Measurements from ENCODE around the gene PLAAT5.
A peak's percentile ranks its signal among the peaks of the same experiment; 100 is the strongest.
"Not testable (repeated sequence)": the region's sequence is repeated elsewhere in the genome, so short reads cannot be mapped to it uniquely, and the experiment has no call there.

The PLAAT5 gene, protein sequence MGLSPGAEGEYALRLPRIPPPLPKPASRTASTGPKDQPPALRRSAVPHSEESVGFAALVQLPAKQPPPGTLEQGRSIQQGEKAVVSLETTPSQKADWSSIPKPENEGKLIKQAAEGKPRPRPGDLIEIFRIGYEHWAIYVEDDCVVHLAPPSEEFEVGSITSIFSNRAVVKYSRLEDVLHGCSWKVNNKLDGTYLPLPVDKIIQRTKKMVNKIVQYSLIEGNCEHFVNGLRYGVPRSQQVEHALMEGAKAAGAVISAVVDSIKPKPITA
- total RNA-seq: 0 reads per million in 2 donors

DNA sequence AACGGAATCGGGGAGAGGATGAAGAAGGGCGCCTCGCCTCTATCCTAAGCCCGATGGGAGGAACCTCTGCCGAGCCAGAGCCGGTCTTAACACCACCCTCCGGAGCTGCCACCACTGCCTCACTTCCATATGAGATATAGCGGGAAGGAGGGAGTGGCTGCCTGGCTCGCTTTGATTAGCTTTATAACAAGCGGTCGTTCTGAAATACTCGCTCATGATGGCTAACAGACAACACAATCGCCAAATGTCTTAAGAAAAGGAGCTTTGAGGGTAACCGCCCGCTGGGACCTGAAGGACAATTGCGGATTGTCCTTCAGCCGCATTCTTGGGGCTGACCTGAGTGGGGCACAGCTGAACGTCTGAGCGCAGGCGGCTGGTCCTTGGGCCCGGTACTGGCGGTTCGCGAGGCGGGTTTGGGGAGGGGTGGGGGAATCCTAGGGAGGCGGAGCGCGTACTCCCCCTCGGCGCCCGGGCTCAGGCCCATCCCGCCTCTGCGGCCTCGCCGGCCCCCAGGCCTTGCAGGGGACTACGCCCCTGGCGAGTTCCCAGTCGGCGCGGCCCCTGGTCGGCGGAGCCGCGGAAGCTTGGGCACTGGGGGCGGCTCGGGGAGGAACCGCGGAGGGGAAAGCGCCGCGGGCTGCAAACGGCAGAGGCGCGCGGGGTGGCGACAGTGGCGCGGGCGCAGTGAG is at the start of gene PLAAT5:
TSS of gene PLAAT5 (minus strand) at position 617 of the 689 bp plus-strand sequence. CDS start at position 484, 133 bp downstream.
- DNase-seq: peak; percentile 9

GRCh38 chr11:63537293-63538101 is 46.5 kb upstream of the PLAAT5 start:
- no peak for DNase-seq

GRCh38 chr11:63536669-63537292 is 45.8 kb upstream of the PLAAT5 start, which contains the start of gene PLAAT4:
PLAAT4 (plus strand) TSS chr11:63536808; CDS start chr11:63536869, 61 bp downstream.
- no peak for DNase-seq

DNA sequence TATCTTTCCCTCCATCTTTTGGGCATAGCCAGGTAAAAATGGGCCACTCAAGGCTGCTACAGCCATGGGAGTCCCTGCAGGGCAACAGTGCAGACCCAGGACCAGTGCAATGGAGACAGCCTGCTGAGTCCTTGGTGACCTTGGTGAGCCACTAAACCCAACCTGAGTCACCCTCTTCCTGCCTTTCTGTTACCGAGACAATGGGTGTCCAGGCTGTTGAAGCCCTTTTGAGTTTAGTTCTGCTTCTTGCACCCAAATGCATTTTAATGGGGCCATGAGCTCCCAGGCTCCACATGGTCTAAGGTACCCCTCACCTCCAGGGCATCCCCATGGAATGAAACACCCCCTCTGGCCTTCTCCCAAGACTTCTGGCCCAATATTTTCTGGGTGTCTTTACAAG is 44.8 kb upstream of the PLAAT5 start:
- no peak for DNase-seq

DNA sequence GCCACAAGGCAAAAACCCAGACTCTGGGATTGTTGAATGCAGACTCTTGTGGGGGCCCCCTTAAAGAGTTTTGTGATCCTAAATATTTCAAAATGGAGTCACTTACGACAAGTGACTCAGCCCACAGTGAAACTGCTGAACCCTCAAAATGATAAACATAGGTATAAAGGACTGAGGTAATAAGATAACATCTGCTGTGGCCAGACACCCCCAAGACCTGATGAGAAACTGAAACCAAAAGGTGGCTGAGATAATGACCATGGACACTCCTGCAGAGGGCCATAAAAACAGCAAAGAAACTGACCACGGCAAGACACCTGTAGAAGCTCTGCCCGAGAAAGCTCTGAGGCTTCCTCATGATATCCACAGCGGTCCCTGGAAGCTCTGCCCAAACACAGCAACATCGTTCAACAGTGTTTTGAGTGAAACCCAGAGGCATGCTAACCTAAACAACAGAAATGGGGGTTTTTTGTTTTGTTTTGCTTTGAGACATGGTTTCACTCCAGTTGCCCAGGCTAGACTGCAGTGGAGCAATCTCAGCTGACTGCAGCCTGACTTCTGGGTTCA is 44.0 kb upstream of the PLAAT5 start:
- no peak for DNase-seq

DNA sequence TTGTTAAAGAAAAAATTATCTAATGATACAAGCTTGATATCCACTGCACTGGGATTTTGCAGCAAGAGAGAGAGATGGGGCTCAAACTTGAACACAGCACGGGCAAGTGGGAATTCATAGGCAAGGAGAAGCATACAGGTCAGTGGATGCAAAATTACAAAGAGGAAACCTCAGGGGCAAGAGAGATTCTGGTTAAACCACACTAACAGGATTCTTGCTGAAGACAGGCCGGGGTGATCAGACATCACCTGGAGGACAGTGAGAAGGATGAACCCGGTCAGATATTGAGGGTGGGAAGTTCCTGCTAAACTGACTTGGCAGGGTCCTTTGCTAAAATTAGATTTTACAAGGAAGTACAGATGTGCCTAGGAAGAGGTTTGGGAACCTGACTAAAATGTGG is 43.1 kb upstream of the PLAAT5 start:
- DNase-seq: no peak

GRCh38 chr11:63532799-63533475 is 42.0 kb upstream of the PLAAT5 start:
- no peak for DNase-seq

DNA sequence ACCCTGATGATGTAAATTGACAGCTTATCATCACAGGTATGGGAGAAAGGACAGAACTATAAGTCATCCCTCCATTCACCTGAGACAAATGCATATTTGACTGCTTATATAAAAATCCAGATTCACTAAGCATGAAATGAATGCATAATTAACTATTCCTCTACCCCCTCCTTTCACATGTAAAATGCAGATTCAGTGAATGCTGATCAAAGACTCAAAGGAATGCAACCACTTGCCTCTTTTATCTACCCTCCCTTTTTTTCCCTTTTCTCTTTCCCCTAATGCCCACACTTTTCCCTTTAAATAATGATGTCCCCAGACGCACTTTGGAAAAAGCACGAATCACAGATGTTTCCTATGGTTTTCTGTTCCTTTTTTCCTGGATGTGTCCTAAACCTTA is 41.1 kb upstream of the PLAAT5 start:
- no peak for DNase-seq

- peak; percentile 40 for DNase-seq
Observed at GRCh38 chr11:63531074-63531792, 40.3 kb upstream of the PLAAT5 start.

DNA sequence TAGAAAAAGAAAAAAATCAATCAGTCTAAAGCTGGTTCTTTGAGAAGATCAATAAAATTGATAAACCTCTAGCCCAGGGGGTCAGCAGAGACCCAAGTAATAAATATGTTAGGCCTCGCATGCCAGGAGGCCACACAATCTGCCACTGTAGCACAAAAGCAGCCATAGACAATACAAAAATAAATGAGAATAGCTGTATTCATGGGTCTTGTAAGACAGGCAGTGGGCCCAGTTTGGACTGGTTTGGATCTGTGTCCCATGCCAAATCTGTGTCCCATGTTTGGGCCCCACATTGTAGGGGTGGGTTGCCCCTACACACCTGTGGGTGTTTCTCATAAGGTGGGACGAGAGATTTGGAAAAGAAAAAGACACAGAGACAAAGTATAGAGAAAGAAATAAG is 39.1 kb upstream of the PLAAT5 start:
- no peak for DNase-seq

- DNase-seq: not testable (repeated sequence)
Observed at GRCh38 chr11:63529373-63529772, 38.4 kb upstream of the PLAAT5 start.

DNA sequence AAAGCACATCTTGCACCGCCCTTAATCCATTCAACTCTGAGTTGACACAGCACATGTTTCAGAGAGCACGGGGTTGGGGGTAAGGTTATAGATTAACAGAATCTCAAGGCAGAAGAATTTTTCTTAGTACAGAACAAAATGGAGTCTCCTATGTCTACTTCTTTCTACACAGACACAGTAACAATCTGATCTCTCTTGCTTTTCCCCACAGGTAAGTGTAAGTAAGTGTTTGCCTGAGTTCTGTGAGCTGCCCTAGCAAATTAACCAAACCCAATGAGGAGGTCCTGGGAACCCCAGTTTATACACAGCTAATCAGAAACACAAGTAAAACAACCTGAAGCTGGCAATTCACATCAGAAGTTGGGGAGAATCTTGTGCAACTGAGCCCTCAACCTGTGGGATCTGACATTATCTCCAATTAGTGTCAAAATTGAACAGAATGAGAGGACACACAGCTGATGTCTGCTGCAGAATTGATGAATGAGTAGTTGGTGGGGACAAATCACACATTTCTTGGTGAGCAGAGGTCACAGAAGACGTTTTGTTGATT is 37.8 kb upstream of the PLAAT5 start:
- not testable (repeated sequence) for DNase-seq

GRCh38 chr11:63528156-63528555 is 37.2 kb upstream of the PLAAT5 start:
- DNase-seq: not testable (repeated sequence)

DNA sequence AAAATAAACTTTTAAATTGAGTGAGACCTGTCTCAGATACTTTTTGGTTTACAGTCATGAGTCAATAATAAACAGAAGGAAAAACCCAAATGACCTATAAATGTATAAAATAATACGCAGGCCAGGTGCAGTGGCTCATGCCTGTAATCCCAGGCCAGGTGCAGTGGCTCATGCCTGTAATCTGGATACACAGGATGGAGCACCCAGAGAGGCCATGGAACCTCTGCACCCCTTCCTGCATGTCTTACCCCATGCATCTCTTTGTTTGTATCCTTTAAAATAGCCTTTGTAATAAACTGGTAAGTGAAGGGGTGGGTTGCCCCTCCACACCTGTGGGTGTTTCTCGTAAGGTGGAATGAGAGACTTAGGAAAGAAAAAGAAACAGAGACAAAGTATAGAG is 36.7 kb upstream of the PLAAT5 start:
- DNase-seq: no peak

DNA sequence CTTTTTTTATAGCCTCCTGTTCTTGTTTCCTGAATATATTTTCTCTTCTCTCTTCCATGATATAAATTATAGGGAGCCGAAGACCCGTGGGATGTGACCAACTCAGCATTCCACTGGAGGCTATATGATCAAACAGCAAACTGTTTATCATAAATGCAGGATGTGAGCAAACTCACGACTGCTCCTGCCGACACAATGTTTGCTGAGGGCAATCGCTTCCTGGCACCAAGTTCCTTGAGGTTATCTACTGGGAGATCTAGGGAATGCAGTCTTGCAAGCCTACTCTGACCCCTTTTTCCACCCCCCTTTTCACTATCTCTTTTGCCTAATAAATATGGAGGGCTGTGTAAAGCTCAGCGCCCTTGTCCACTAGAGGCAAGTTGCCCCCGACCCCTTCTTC is 32.2 kb upstream of the PLAAT5 start:
- DNase-seq: no peak

- DNase-seq: no peak
Observed at GRCh38 chr11:63521896-63522295, 30.9 kb upstream of the PLAAT5 start.

DNA sequence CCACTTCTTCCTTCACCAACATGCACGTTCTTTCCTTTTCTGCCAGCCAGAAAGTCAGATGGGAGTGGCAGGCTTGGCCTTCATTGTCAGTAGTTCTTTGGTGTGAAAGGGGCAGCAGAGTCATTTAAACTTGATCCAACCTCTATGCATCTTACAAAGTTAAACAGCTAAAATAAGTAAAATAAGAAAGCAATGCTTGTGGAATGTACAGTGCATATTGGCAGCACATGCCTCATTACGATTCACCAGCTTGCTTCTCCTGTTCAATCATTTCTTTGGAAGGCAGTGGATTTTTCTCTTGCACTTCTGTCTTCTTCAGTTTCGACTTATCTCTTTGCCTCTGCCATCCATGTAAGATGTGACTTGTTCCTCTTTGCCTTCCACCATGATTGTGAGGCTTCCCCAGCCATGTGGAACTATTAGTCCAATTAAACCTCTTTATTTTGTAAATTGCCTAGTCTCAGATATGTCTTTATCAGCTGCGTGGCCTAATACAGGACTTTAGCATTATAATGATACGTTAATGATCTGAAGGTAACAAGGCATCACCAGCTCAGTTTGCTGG is 29.7 kb upstream of the PLAAT5 start:
- DNase-seq: no peak

GRCh38 chr11:63518548-63518947 is 27.6 kb upstream of the PLAAT5 start:
- no peak for DNase-seq

DNA sequence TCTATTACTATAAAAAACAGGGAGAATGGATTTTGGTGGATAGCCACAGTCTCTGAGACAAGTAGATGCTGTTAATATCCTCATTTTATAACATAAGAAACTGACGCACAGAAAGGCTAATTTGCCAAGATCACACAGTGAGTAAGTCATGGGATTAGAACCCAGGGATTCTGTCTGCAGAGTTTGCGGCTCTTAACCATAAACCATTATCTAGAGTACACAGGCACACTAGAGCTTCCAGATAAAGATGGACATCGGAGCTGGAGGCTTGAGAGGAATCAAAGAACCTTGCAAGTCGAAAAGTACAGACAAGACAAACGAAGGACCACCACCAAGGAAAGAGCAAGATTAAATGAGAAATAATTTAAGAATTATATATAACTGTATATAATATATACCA is 26.2 kb upstream of the PLAAT5 start:
- DNase-seq: no peak

GRCh38 chr11:63516109-63516508 is 25.1 kb upstream of the PLAAT5 start:
- no peak for DNase-seq

DNA sequence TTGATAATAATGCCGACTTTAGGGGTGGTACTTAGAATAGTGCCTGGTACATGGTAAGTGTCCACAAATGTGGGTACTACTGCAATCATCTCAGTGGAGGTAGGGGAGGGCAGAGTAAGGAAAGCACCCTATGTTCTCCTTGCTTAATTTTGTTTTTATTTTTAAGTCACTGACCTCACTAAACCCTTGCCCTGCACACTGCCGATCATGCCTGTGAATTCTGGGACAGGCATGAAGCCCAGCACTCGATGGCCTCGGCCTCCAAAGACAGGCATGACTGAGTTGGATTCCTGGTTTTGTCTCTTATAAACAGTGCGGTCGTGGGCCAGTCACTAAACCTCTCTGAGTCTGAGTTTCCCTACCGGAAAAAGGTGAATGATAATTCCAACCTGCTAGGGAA is 21.8 kb upstream of the PLAAT5 start:
- no peak for DNase-seq
